A172 (cell line): ENCODE measurements around the gene IGLL5. TPM values are rescaled to one million over a fixed set of nuclear protein-coding genes. Genes with fewer than 3 reads are reported as not detected.

Source experiments
- DNase-seq: peaks from one replicate; pipeline ENCODE4 v3.0.0-alpha.2; 2015; ENCODE audit warnings: low spot score
- total RNA-seq: library from RNA; depleted of rRNA; stranded (reverse); fragments of >200 nt; shearing (Covaris generic); gene quantifications from 2 replicates; pipeline ENCODE4 v1.2.3, GENCODE V29; 2014; rRNA removed

Gene IGLL5
- total RNA-seq, 1 experiment from 2014 or later = not detected

GRCh38 chr22:22938672-22939587 lies 51.3 kb downstream of the IGLL5 start:
- DNase-seq = no peak

- no peak for DNase-seq
Observed at GRCh38 chr22:22939588-22940368, 52.2 kb downstream of the IGLL5 start.

GRCh38 chr22:22940961-22941605 lies 53.5 kb downstream of the IGLL5 start:
- no peak for DNase-seq

- no peak for DNase-seq
Observed at GRCh38 chr22:22941831-22942510, 54.4 kb downstream of the IGLL5 start.

- DNase-seq = peak; percentile 28
Observed at GRCh38 chr22:22942511-22943329, 55.1 kb downstream of the IGLL5 start.

GRCh38 chr22:22943521-22944267 lies 56.1 kb downstream of the IGLL5 start:
- DNase-seq = no peak

GRCh38 chr22:22944268-22944985 lies 56.8 kb downstream of the IGLL5 start:
- no peak for DNase-seq

- DNase-seq = no peak
Observed at GRCh38 chr22:22945195-22945594, 57.6 kb downstream of the IGLL5 start.

Other genes starting within 250 kb of the IGLL5 start
- not detected in 2 replicates for gene GGTLC2, start 243.2 kb upstream of the IGLL5 start, total RNA-seq
- 8.5 and 8.8 TPM in 2 replicates for gene GNAZ, start 182.7 kb downstream of the IGLL5 start, total RNA-seq